Midbrain (tissue), 1 donor: Measurements from ENCODE around the gene PLOD3.
"Not testable (repeated sequence)": the region's sequence is repeated elsewhere in the genome, so short reads cannot be mapped to it uniquely, and the experiment has no call there.

Experiments used
- DNase-seq: peaks from one replicate; lab custom pipeline; 2025; lab: John Stamatoyannopoulos, UW

The PLOD3 gene

DNA sequence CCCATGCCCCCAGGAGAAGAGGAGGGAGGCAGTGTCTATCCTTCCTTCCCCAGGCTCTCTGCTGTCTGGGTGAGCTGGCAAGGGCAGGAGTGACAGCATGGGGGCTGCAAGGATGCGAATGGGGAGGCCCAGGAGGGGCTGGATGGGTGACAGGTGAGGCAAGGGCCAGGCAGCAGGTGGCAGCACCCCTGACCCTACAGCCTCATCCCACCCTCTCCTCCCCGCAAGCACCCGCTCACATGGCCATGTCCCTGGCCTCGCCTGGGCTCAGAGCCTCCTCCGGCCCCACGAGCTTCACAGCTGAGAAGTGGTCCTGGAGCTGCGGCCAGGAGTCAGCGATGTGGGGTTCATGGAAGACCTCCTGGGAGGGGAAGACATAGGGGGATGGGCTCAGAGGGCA, 5.4 kb downstream of the PLOD3 start:
- DNase-seq, result no peak

DNA sequence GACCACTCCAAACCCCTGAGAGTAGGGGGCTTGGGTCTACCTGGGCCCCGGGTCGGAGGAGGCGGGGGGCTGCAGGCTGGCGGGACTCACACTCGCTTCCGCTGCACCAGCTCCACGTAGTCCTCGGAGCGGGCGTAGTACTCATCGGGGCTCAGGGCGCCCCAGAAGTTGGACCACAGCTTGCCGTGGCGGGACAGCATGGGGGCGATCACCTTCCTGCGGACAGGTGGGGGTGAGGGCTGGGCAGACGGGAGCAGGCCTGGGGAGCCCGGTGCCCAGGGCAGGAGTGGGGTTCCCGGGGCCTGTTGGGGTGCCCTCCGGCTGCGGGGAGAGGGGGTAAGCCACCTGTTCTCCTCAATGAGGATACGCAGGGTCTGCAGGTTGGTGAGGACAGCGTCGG, 5.9 kb downstream of the PLOD3 start:
- no peak for DNase-seq

DNA sequence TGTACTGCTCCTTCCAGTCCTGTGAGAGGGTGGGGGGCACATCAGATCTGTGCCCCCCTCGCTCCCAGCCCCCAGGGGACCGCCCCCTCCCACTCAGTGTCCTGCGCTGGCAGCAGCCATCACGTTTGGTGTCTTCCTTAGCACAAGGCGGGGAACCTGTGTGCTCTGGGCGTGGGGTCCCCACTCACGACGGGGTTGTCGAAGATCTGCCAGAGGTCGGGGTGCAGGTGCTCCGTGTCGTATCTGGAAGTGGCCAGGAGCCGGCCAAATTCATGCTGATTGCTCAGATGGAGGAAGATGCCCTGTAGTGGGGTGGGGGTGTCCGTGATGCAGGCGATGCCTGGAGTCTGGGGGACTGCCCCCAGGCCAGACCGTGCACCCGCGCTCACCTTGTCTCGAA, 7.2 kb downstream of the PLOD3 start:
- no peak for DNase-seq

DNA sequence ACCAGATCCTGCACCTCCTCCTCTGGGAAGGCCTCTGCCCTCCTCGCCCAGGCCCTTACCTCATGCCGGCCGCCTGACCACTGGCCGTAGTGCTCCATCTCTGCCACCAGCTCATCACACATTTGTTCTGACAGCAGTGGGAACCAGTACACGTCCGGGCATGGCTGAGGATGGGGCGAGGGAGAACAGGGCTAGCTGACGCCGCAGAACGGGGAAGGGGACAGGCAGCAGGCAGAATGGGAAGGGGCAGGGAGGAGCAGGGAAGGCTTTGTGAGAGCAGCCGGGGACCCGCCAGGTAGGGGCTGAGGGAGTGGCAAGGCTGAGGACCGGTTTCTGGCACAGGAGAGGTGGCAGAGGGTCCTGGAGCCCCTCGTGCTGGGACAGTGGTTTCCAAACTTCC, 8.6 kb downstream of the PLOD3 start:
- DNase-seq, result no peak

DNA sequence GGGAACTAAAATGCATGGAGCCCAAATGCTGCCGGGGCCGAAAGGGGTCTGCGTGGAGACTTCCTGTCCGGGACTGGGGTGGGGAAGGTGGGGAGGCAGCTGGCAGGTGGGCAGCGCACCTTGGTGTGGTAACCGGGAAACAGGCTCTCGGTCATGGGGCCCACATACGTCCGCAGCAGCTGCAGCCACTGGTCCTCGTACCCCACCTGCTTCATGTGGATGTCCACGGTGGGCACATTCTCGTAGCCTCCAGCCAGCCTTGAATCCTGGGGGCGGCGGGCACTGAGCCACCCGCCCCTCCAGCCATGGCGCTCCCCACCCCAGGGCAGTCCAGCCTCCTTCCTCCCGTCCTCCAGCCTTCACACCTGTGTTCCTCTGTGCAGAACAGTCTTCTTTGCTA, 9.9 kb downstream of the PLOD3 start:
- DNase-seq, result no peak

DNA sequence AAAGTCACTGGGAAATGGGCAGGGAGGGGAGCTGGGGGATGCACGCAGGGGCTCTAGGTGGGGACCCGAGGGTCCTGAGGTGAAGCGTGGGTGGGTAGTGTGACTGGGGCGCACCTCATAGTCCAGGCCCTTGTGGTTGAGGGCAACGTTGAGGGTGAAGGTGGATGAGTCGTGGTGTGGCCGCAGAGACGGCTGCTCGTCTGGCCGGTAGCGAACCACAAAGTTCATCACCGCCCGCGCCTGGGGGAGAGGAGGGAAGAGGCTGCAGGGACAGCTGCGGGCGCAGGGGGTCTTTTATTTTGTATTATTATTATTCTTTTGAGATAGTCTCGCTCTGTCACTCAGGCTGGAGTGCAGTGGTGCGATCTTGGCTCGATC, 10.7 kb downstream of the PLOD3 start:
- DNase-seq, result no peak

DNA sequence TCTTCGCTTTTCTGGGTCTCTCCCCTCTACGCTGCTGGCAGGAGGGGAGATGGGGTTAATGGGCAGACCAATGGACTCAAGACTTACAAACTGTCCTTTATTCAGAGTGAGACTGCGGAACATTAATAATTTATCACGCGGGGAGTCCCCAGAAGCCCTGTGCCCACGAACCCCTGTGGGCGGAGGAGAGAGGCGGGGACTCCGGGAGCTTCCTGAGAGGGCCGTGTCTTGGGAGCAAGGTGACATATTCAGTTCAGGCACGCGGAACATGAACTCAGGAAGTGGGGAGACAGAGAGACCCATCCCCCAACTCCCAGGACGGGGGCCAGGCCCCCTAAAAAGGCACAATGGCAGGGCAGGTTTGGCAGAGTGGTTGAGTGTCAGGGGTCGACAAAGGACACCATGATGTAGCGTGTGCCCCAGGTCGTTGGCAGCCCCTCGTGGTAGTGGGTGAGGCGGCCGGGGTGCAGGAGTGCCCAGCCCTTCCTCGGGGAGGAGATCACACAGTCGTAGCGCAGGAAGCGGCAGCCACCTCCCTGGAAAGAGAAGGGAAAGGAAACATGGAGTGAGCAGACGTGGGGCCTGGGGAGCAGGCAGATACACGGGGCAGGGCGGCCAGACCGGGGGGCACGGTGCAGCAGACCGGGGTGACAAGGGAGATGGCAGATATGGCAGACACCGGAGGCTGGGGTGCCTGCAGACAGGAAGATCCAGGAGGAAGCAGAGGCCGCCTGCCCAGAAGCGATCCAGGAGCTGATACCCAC, 11.3 kb downstream of the PLOD3 start:
- no peak for DNase-seq

DNA sequence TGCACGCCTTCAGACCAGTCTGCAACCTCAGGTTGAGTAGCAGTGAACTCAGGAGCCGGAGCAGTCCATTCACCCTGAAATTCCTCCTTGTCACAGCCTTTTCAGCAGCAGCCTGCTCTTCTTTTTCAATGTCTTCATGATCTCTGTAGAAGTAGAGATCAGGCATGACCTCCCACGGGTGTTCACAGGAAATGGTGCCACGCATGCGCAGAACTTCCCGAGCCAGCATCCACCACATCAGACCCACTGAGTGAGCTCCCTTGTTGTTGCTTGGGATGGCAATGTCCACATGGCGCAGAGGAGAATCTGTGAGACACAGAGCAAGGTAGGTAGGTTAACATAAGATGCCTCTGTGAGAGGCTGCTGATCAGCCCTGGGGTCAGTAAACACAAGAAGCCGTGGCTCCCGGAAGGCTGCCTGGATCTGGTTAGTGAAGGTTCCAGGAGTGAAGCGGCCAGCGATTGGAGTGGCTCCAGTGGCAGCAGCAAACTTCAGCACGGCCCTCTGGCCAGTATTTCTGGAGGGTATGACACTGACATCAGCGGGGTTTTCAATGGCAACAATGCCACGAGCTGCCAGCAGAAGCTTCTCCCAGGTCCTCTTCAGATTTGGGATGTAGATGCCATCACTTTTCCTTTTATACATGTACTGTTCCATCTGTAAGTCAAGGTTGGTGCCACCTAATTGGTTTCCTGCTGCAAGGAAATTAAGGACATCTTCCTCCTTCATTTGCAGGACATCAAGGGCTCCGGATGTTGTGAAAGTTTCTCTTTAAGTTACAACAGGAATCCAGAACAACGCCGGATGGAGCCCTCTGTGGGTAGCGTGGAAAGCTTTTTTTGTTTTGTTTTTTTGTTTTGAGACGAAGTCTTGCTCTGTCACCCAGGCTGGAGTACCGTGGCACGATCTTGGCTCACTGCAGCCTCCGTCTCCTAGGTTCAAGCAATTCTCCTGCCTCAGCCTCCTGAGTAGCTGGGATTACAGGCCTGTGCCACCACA, 13.3 kb downstream of the PLOD3 start:
- DNase-seq, result not testable (repeated sequence)

GRCh38 chr7:101202603-101202918, 14.8 kb downstream of the PLOD3 start:
- no peak for DNase-seq

GRCh38 chr7:101201695-101202602, 15.4 kb downstream of the PLOD3 start:
- DNase-seq, result no peak

- no peak for DNase-seq
Measured at GRCh38 chr7:101200862-101201599, 16.4 kb downstream of the PLOD3 start, which contains the start of gene MOGAT3. MOGAT3 (minus strand) TSS chr7:101201036; CDS start chr7:101200854, 182 bp downstream.

GRCh38 chr7:101200504-101200861, 16.9 kb downstream of the PLOD3 start:
- DNase-seq, result no peak

DNA sequence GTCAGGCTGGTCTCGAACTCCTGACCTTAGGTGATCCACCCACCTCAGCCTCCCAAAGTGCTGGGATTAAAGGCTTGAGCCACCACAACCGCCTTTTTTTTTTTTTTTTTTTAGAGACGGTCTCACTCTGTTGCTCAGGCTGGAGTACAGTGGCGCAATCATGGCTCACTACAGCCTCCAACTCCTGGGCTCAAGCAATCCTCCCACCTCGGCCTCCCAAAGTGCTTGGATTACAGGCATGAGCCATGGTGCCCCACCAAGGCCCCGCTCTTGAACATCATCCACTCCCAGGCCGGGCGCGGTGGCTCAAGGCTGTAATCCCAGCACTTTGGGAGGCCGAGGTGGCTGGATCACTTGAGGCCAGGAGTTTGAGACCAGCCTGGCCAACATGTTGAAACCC, 17.9 kb downstream of the PLOD3 start:
- DNase-seq, result not testable (repeated sequence)

GRCh38 chr7:101198476-101198875, 18.9 kb downstream of the PLOD3 start:
- DNase-seq, result no peak

- no peak for DNase-seq
Measured at GRCh38 chr7:101197991-101198390, 19.4 kb downstream of the PLOD3 start.

DNA sequence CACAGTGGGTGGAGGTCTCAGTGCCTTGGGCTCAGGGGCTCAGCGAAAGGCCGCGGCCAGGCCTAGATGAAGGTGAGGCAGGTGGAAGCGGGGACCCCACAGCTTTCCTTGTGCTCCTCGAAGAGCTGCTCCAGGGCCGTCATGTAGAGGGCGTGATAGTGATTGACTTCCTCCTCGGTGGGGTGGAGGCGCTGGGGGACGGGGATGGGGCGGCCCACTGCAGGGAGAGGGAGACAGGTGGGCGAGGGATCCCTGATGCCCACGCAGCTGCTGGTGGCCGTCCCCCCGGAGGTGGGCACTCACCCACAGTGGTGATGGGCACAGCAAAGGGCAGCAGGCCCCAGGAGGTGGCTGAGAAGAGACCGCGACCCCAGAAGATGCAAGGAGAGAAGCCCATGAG, 21.5 kb downstream of the PLOD3 start:
- no peak for DNase-seq

DNA sequence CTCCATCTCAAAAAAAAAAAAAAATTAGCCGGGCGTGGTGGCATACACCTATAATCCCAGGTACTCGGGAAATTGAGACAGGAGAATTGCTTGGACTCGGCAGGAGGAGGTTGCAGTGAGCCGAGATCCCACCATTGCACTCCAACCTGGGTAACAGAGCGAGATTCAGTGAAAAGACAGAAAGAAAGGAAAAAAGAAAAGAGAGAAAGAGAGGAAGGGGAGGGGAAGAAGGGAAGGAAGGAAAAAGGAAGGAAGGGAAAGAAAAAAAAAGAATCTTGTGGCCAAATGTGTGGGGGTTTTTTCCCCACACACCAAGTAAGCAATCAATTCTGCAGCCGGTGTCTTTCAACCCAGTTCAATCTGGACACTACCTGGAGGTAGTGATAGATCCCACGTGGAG, 28.3 kb downstream of the PLOD3 start:
- DNase-seq, result no peak

DNA sequence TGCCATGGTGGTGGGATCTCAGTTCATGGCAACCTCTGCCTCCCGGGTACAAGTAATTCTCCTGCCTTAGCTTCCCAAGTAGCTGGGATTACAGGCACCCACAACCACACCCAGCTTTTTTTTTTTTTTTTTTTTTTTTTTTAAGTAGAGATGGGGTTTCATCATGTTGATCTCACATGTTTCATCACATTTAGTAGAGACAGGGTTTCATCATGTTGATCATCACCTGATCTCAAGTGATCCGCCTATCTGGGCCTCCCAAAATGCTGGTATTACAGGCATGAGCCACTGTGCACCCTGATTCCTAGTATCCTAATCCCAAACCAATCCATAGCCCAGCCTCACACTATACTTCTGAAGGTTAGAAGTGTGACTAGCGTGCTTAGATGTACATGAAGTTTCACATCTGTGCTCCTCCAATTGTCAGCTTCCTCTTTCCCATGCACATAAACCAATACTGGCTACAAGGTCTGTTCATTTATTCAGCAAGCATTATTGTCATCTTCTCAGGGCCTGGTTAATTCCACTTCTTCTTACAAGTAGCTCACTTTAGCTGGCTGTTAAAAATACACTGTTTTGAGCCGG, 30.4 kb downstream of the PLOD3 start:
- DNase-seq, result no peak

- no peak for DNase-seq
Measured at GRCh38 chr7:101186194-101186593, 31.2 kb downstream of the PLOD3 start.

DNA sequence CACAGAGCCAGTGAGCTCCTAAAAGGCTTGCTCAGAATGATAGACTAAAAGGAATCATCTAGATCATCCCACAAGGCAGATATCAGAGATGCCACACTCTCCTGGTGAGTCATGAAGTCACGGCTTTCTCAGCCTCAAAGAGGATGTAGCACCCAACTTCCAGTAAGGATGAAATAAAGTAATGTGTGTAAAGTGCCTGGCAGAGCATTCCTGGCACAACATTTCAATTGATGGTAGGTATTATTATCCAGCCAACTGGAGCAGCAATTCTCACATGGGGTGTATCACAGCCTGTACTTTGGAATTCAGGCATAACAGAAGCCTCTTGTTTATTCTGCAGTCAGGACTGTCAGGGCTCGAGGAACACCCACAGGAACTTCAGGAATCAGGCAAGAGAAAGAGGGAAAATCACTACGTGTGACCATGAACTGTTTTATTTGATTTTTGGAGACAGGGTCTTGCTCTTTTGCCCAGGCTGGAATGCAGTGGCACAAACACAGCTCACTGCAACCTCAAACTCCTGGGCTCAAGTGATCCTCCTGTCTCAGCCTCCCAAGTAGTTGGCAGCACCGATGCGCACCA, 32.0 kb downstream of the PLOD3 start:
- no peak for DNase-seq
